Measurements from ENCODE around the gene DIAPH2.

DNA sequence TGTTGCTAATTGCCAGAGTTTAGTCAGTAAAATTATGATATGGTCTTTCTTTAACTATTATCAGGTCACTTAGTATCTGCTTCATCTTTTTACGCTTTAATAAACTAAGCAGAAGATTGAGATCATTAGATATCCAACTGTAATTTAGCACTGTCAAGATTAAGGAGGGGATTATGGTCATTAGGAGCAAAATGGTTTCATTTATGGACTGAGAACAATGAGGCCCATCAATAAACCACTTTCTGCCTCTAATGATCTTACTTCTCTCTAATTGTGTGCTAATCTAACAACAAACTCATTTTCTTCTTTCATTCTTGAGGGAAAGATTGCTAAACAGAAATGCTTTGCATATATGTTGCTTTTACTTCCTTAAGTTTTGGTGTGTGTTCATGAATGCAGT is 539.5 kb downstream of the DIAPH2 start:
- TF ChIP-seq POLR2A (IDR thresholded peaks at IDR 0.05; ENCODE audit: low read depth, low read length) (no peak), POU2F2 (IDR thresholded peaks at IDR 0.05; ENCODE audit: low read depth, low read length) (no peak), TAF1 (IDR thresholded peaks at IDR 0.05; ENCODE audit: low read depth, low read length) (no peak), POLR2AphosphoS5 (IDR thresholded peaks at IDR 0.05; ENCODE audit: low read depth, low read length) (no peak), PAX5 (IDR thresholded peaks at IDR 0.05; ENCODE audit: insufficient read depth, low read length, severe bottlenecking) (no peak)

All from GM12891 (cell line).